ENCODE results near the gene PGLYRP4. TPM values are rescaled to one million over a fixed set of nuclear protein-coding genes. Genes with fewer than 3 reads are reported as not detected.

PGLYRP4 gene
- total RNA-seq, 2 donors from 2014 or later = not detected

- no peak for TF ChIP-seq CTCF (IDR thresholded peaks at IDR 0.05)
- intact Hi-C loops (cut with DNase I) = no loop called here
- Histone ChIP-seq H3K36me3 (no peaks in the 10 kb centered on the region), H3K9ac (ENCODE audit: low read depth in 2 of 2, low read length in 2 of 2) (no peak overlapping the region), H3K4me1 (no peaks in the 10 kb centered on the region), H3K4me3 (no peak overlapping the region), H3K27ac (no peak overlapping the region), H3K9me3 (no peaks in the 10 kb centered on the region), H3K27me3 (no peaks in the 10 kb centered on the region)
- DNase-seq = no peak
Measured at GRCh38 chr1:153340356-153340755, 8.3 kb downstream of the PGLYRP4 start.

- H3K9me3 ChIP-seq = no peaks in the 10 kb centered on the region
- no peak for TF ChIP-seq CTCF (IDR thresholded peaks at IDR 0.05)
- H3K27me3 ChIP-seq = no peaks in the 10 kb centered on the region
- no peak for DNase-seq
- H3K36me3 ChIP-seq = no peaks in the 10 kb centered on the region
- H3K4me3 ChIP-seq = no peak overlapping the region
- no peak overlapping the region for H3K27ac ChIP-seq
- H3K4me1 ChIP-seq = no peaks in the 10 kb centered on the region
- intact Hi-C loops (cut with DNase I) = no loop called here
- no peak overlapping the region for H3K9ac ChIP-seq (ENCODE audit: low read depth in 2 of 2, low read length in 2 of 2)
Measured at GRCh38 chr1:153339802-153340201, 8.8 kb downstream of the PGLYRP4 start.

- no peak for TF ChIP-seq CTCF (IDR thresholded peaks at IDR 0.05)
- intact Hi-C loops (cut with DNase I) = no loop called here
- Histone ChIP-seq H3K9me3 (no peaks in the 10 kb centered on the region), H3K27ac (no peak overlapping the region), H3K4me1 (no peaks in the 10 kb centered on the region), H3K4me3 (no peak overlapping the region), H3K9ac (ENCODE audit: low read depth in 2 of 2, low read length in 2 of 2) (no peak overlapping the region), H3K27me3 (no peaks in the 10 kb centered on the region), H3K36me3 (no peaks in the 10 kb centered on the region)
- no peak for DNase-seq
Measured at GRCh38 chr1:153337980-153338853, 10.4 kb downstream of the PGLYRP4 start.

GRCh38 chr1:153336650-153337049 lies 12.0 kb downstream of the PGLYRP4 start:
- intact Hi-C loops (cut with DNase I) = no loop called here
- H3K9me3 ChIP-seq = no peaks in the 10 kb centered on the region
- no peaks in the 10 kb centered on the region for H3K4me1 ChIP-seq
- no peaks in the 10 kb centered on the region for H3K27me3 ChIP-seq
- no peak overlapping the region for H3K9ac ChIP-seq (ENCODE audit: low read depth in 2 of 2, low read length in 2 of 2)
- H3K36me3 ChIP-seq = no peaks in the 10 kb centered on the region
- no peak overlapping the region for H3K27ac ChIP-seq
- H3K4me3 ChIP-seq = no peak overlapping the region
- DNase-seq = no peak
- TF ChIP-seq CTCF (IDR thresholded peaks at IDR 0.05) = no peak

GRCh38 chr1:153333902-153334301 lies 14.7 kb downstream of the PGLYRP4 start:
- Histone ChIP-seq H3K9me3 (no peaks in the 10 kb centered on the region), H3K9ac (ENCODE audit: low read depth in 2 of 2, low read length in 2 of 2) (no peak overlapping the region), H3K4me1 (no peaks in the 10 kb centered on the region), H3K36me3 (no peaks in the 10 kb centered on the region), H3K4me3 (no peak overlapping the region), H3K27ac (no peak overlapping the region), H3K27me3 (no peaks in the 10 kb centered on the region)
- DNase-seq = no peak
- no peak for TF ChIP-seq CTCF (IDR thresholded peaks at IDR 0.05)
- intact Hi-C loops (cut with DNase I) = no loop called here

Data from colonic mucosa (tissue), 4 donors.